Measurements from ENCODE around the gene TULP4. TPM values are rescaled to one million over a fixed set of nuclear protein-coding genes. Genes with fewer than 3 reads are reported as not detected.
"Not testable (repeated sequence)": the region's sequence is repeated elsewhere in the genome, so short reads cannot be mapped to it uniquely, and the experiment has no call there.

TULP4 gene
- total RNA-seq, 4 donors from 2014 or later, result 209 to 459 (median 292) TPM

DNA sequence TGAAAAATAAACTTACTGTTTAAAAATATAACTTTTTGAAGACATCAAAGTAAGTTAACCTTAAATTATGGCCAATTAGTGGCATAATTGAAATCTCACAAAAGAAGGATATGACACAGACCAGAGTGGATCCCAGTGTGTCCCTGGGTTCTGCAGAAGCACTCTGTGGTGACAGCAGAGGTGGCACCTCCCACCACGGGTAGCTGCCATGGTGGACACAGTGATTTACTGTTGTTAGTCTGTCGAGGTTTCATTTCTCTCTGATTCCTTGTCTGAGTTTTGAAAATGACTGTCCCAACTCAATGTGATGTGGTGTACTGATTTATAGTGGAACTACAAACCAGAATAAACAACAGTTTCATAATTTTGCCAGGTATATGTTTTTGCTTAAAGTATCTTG, 76.5 kb downstream of the TULP4 start:
- Histone ChIP-seq H3K4me1 (no peaks in the 10 kb centered on the region), H3K27ac (no peak overlapping the region), H3K27me3 (no peaks in the 10 kb centered on the region), H3K9me3 (no peaks in the 10 kb centered on the region), H3K36me3 (no peaks in the 10 kb centered on the region), H3K4me3 (replicated peaks in 1 of 3) (no peak overlapping the region)
- WGBS, 2 donors, result 40 to 77% methylated on average over 2 of the region's 2 CpGs
- no peak for DNase-seq
- TF ChIP-seq CTCF (IDR thresholded peaks at IDR 0.05) (no peak), POLR2A (IDR thresholded peaks at IDR 0.05) (no peak)
- intact Hi-C loops (cut with DNase I), result no loop called here

GRCh38 chr6:158389193-158389919, 77.1 kb downstream of the TULP4 start:
- Histone ChIP-seq H3K4me3 (replicated peaks in 1 of 3) (no peak overlapping the region), H3K9me3 (no peaks in the 10 kb centered on the region), H3K36me3 (no peaks in the 10 kb centered on the region), H3K27ac (no peak overlapping the region), H3K4me1 (no peaks in the 10 kb centered on the region), H3K27me3 (no peaks in the 10 kb centered on the region)
- 98 to 99% methylated on average over 3 of the region's 3 CpGs for WGBS, 2 donors
- intact Hi-C loops (cut with DNase I), result no loop called here
- no peak for DNase-seq
- TF ChIP-seq CTCF (IDR thresholded peaks at IDR 0.05), result no peak
- TF ChIP-seq POLR2A (IDR thresholded peaks at IDR 0.05), result no peak

DNA sequence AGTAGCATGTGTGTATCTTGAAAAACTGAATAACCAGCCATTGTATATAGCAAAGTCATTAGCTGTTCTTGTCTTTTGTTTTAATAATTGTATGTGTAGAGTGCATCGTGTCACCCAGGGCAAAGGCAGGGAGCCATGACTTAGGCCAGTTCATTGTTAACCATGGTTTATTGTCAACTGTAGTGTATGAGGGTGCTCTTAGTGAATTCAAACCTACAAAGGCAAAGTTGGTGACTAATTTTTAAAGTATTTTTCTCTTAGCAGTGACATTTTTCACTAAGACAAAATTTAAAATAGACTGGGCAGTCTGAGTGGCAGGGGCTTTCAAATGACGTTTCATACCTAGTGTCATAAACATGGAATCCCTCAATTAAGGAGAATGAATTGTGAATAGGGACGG, 79.0 kb downstream of the TULP4 start:
- Histone ChIP-seq H3K4me1 (peaks cover 0 to 5% of the 10 kb centered on the region in 2 donors), H3K9me3 (no peaks in the 10 kb centered on the region), H3K27me3 (no peaks in the 10 kb centered on the region), H3K4me3 (replicated peaks in 1 of 3) (no peak overlapping the region), H3K36me3 (no peaks in the 10 kb centered on the region), H3K27ac (no peak overlapping the region)
- intact Hi-C loops (cut with DNase I), result no loop called here
- 94 to 95% methylated on average over 3 of the region's 3 CpGs for WGBS, 2 donors
- TF ChIP-seq POLR2A (IDR thresholded peaks at IDR 0.05) (no peak), CTCF (IDR thresholded peaks at IDR 0.05) (no peak)
- DNase-seq, result no peak

- DNase-seq; H3K27ac ChIP-seq; H3K36me3 ChIP-seq; H3K4me3 ChIP-seq (replicated peaks in 1 of 3); H3K27me3 ChIP-seq; H3K4me1 ChIP-seq; H3K9me3 ChIP-seq; intact Hi-C loops (cut with DNase I): not testable (repeated sequence)
- WGBS, 2 donors, result 97 to 98% methylated on average over 4 of the region's 4 CpGs
These were observed 79.7 kb downstream of the TULP4 start for GRCh38 chr6:158391977-158392376.

DNA sequence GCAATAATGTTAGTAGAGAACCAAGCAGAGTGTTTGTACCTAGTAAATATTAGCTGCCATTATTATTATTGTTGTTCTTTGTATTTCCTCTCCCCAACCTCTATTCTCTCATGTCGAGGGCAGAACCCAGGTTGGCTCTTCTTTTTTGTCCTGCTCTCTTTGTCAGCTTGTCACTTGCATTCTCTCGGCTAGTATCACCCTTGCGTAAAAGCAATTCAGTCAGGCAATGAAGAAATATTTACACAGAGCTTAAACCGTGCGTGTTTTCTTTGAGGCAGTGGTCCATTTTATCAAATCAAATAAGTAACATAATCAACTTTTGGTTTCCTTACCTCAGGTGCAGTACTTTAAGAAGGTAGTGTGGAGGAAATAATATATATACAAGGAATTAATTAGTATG, 83.9 kb downstream of the TULP4 start:
- Histone ChIP-seq H3K27ac (no peak overlapping the region), H3K4me3 (replicated peaks in 1 of 3) (no peak overlapping the region), H3K36me3 (no peaks in the 10 kb centered on the region), H3K9me3 (no peaks in the 10 kb centered on the region), H3K27me3 (no peaks in the 10 kb centered on the region), H3K4me1 (peaks cover 13 to 22% of the 10 kb centered on the region in 2 donors)
- intact Hi-C loops (cut with DNase I), result no loop called here
- TF ChIP-seq CTCF (IDR thresholded peaks at IDR 0.05) (no peak), POLR2A (IDR thresholded peaks at IDR 0.05) (no peak)
- WGBS, 2 donors, result 49 to 68% methylated on average over 5 of the region's 5 CpGs
- DNase-seq, result no peak

Data from thyroid gland (tissue), 4 donors.